Epithelial cell of alveolus of lung (primary cell): ENCODE results near the gene CFAP61. TPM values are rescaled to one million over a fixed set of nuclear protein-coding genes. Genes with fewer than 3 reads are reported as not detected.

Source experiments
- total RNA-seq: library from RNA; depleted of rRNA; stranded (reverse); fragments of >200 nt; gene quantifications from 2 replicates; pipeline ENCODE4 v1.2.1, GENCODE V29; 2015

CFAP61 gene, protein sequence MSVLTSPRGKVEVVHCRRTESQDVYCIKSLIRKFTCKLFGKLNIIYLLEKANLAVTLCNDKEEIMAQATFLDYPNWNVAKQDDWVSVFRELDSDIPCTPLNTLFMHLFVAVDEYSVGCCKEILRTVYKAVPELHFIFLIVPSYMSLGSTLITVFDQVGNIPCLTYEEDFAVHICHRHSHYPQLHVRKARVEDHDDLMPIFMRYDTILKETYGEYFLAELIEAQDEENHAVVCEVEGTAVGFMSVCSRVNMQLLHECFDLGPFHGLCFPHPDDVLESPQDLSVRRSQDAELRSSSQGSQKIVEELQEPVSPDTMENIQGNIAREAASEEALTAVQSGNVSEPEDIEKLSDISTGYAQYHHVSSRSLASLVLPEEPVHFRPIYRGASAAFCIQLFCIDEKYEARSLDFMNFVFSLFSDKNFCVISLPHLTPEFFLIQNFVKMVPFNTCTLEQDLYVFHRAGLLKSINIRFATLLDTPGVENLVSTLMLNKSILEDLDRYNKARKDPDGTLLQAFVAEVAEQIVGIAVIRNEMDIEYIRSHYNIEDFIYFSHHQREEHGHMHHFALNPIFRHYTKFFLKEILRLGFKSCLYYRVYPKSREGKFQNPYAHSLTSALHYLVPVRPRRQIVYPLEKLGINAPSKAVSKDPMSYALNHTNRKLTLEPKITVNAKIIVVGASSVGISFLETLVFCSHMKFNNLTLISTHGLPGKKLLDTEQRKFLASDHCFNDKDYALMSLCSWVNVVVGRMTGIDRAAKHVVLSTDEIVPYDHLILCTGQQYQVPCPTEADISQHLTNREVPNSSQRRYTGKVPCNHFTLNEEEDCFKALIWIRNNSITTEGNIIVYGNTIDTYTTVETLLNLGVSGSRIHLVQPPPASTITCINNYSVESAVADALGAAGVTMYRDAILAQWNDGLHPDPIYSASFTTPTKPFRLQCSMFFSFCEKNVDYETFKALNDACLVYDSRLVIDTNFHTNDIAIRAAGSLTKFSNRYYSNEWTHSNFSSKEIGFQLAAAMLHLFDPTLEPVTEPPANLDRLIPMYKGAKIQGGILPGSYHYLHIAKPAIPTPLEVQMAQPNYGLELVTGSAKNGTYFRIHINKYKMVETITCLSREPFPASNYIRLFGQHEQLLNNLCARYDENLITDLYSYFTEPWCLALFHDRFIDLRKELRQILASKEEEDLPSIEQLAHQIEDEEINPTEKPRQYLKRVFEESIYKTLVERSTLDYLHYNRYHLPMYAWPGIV
- total RNA-seq: not detected in 2 replicates

GRCh38 chr20:20052074-20052970, at the start of gene CFAP61, which contains the start of gene CRNKL1:
CFAP61 (plus strand) TSS chr20:20052532; CDS start chr20:20056654, 4,122 bp downstream.
CRNKL1 (minus strand) TSS chr20:20052466; CDS start chr20:20052342, 124 bp downstream.

DNA sequence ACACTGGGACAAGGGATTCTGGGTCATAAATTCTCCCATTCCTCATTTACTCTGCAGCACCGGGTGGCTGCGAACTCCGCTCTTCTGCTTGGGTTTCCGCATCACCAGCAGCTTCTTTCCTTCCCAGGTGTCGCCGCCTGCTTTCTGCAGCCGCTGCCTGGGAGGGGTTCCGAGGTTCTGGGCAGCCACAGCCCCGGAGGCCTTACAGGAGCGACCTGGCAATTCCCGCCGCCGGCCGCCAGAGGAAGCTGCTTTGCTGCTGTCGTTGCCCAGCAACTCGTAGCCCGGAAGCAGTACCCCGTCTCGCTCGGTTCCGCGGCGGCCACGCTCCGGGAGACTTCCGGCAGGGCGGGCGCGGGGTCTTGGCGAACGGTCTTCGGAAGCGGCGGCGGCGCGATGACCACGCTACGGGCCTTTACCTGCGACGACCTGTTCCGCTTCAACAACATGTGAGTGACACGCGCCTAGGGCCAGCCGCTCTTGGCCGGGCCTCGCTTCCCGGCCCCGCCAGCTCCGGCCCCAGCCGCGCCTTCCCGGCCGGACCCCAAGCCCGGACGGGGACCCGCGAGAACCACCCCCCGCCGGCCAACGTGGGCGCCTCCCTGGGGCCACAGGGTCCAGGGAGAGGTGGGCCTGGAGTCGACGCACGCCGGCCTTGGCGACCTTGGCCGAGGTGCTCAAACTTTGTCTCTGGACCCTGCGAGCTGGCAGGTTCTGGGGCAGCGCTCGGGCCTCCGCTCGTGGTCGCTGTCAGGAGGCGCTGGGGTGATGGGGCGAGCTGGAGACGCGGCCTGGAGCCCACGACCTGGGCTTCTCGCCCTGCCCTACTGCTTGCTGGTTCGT, 35.1 kb upstream of the CFAP61 start, which contains the start of gene NAA20:
Gene NAA20, plus strand, starts transcription at position 362 of the 843 bp plus-strand sequence. Its CDS starts 35 bp downstream, at position 397.

GRCh38 chr20:20367575-20368417, 315.5 kb downstream of the CFAP61 start, which contains the start of gene INSM1:
INSM1 (plus strand) TSS chr20:20368104; CDS start chr20:20368268, 164 bp downstream.

Other genes starting within 250 kb of the CFAP61 start
- 35.9 and 40.2 TPM in 2 replicates for gene NAA20, start 35.2 kb upstream of the CFAP61 start, total RNA-seq
- 16.3 and 17.2 TPM in 2 replicates for gene CRNKL1, start 66 bp upstream of the CFAP61 start, total RNA-seq